ENCODE measurements around the gene IFNL1. TPM values are rescaled to one million over a fixed set of nuclear protein-coding genes. Genes with fewer than 3 reads are reported as not detected.

IFNL1 gene
- total RNA-seq, 1 donor from 2014 or later, result not detected

- TF ChIP-seq POLR2A (IDR thresholded peaks at IDR 0.05) (no peak), POLR2AphosphoS5 (IDR thresholded peaks at IDR 0.05; ENCODE audit: insufficient read depth in 1 of 2, low read depth in 1 of 2) (no peak), CTCF (IDR thresholded peaks at IDR 0.05) (no peak)
- Histone ChIP-seq H3K9me3 (no peaks in the 10 kb centered on the region), H3K27me3 (no peaks in the 10 kb centered on the region), H3K36me3 (no peaks in the 10 kb centered on the region), H3K27ac (no peak overlapping the region), H3K4me1 (no peaks in the 10 kb centered on the region), H3K4me3 (no peak overlapping the region)
- no peak for DNase-seq (ENCODE audit: extremely low spot score in 2 of 2)
- intact Hi-C loops (cut with DNase I), result no loop called here
Measured at GRCh38 chr19:39301021-39301420, 4.8 kb downstream of the IFNL1 start.

DNA sequence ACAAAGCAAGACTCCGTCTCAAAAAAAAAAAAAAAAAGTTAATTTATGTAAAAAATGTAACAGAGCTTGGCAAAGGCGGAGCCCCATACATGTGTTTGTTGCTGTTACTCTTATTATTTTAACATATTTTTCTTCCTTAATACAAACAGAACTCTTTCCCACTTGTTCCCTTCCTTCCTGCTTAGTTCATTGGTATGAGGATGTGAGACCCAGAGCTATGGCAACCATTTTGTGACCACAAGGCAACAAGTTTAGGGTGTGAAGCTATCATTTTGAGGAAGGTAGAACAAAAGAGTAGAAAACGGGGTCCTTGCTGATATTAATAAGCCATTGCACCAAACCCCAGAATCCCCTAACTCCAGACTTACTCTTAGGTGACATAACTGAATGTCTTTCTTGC lies 5.4 kb downstream of the IFNL1 start:
- no peaks in the 10 kb centered on the region for H3K4me1 ChIP-seq
- intact Hi-C loops (cut with DNase I), result no loop called here
- no peaks in the 10 kb centered on the region for H3K36me3 ChIP-seq
- TF ChIP-seq POLR2AphosphoS5 (IDR thresholded peaks at IDR 0.05; ENCODE audit: insufficient read depth in 1 of 2, low read depth in 1 of 2) (no peak), CTCF (IDR thresholded peaks at IDR 0.05) (no peak), POLR2A (IDR thresholded peaks at IDR 0.05) (no peak)
- no peak overlapping the region for H3K4me3 ChIP-seq
- no peak for DNase-seq (ENCODE audit: extremely low spot score in 2 of 2)
- no peak overlapping the region for H3K27ac ChIP-seq
- no peaks in the 10 kb centered on the region for H3K9me3 ChIP-seq
- no peaks in the 10 kb centered on the region for H3K27me3 ChIP-seq

DNA sequence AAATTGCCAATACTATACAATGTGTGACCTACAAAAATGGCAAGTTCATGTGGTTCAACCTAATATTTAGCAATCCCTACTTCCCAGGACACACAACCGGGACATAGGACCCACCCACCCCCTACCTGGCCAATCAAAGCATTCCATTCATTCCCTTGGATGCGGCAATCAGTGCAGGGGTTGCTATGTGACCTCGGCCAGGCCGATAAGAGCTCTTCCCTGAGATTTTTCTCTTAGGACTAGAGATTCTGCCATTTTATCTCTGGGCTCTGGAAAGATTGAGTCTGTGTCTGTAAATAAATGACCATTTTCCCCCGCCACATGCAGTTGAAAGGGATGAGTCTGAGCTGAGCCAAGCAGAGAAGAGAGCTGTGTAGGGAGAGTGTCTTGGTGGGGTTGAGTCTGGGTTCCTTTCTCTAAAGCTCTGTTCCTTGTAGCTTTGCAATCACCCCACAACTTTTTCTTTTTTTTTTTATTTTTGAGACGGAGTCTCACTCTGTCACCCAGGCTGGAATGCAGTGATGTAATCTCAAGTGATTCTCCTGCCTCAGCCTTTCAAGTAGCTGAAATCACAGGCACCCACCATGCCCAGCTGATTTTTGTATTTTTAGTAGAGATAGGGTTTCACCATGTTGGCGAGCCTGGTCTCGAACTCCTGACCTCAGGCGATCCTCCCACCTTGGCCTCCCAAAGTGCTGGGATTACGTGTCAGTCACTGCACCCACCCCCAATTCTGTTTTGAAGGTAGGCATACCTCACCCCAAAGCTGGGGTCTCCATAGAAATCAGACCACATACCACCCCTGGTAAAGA lies 7.4 kb downstream of the IFNL1 start:
- Histone ChIP-seq H3K27me3 (peaks cover 5% of the 10 kb centered on the region), H3K36me3 (no peaks in the 10 kb centered on the region), H3K9me3 (no peaks in the 10 kb centered on the region), H3K27ac (no peak overlapping the region), H3K4me3 (no peak overlapping the region), H3K4me1 (peaks cover 19% of the 10 kb centered on the region)
- intact Hi-C loops (cut with DNase I), result no loop called here
- TF ChIP-seq POLR2AphosphoS5 (IDR thresholded peaks at IDR 0.05; ENCODE audit: insufficient read depth in 1 of 2, low read depth in 1 of 2), result no peak
- no peak for TF ChIP-seq CTCF (IDR thresholded peaks at IDR 0.05)
- no peak for TF ChIP-seq POLR2A (IDR thresholded peaks at IDR 0.05)
- no peak for DNase-seq (ENCODE audit: extremely low spot score in 2 of 2)

DNA sequence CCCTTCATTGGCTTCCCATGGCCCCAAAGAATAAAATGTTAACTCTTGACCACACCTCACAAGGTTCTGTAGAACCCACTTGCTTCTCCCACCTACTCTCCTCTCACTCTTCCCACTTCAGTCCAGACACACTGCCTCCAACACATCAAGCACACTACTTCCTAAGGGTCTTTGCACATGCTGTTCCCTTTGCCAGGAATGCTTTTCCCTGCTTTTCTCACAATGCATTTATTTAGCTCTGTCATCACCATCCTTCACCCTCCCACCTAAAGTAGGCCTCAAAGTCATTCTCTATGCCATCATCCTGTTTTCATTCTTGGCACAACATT lies 7.9 kb downstream of the IFNL1 start:
- Histone ChIP-seq H3K27ac (no peak overlapping the region), H3K4me3 (no peak overlapping the region), H3K4me1 (peaks cover 19% of the 10 kb centered on the region), H3K9me3 (no peaks in the 10 kb centered on the region), H3K27me3 (peaks cover 8% of the 10 kb centered on the region), H3K36me3 (no peaks in the 10 kb centered on the region)
- TF ChIP-seq POLR2AphosphoS5 (IDR thresholded peaks at IDR 0.05; ENCODE audit: insufficient read depth in 1 of 2, low read depth in 1 of 2), result no peak
- no peak for TF ChIP-seq POLR2A (IDR thresholded peaks at IDR 0.05)
- TF ChIP-seq CTCF (IDR thresholded peaks at IDR 0.05), result no peak
- no peak for DNase-seq (ENCODE audit: extremely low spot score in 2 of 2)
- intact Hi-C loops (cut with DNase I), result no loop called here

Measured in vagina (tissue), 2 donors.